ENCODE measurements around the gene GPC3.

GRCh38 chrX:133992882-133993281, 7.5 kb upstream of the GPC3 start:
- no peak for TF ChIP-seq EP300 (IDR thresholded peaks at IDR 0.05)
- TF ChIP-seq CTCF (IDR thresholded peaks at IDR 0.05) = no peak
- TF ChIP-seq USF2 (IDR thresholded peaks at IDR 0.05) = no peak
- TF ChIP-seq RAD21 (conservative IDR thresholded peaks at IDR 0.05 in 1 of 2, IDR thresholded peaks at IDR 0.05 in 1 of 2) = no peak
- no peak for TF ChIP-seq REST (IDR thresholded peaks at IDR 0.05)
- no peak for TF ChIP-seq MYC (IDR thresholded peaks at IDR 0.05; ENCODE audit: borderline replicate concordance, low read length)
- no peak for TF ChIP-seq TP53 (CRISPR knock-in tag; IDR thresholded peaks at IDR 0.05)
- TF ChIP-seq PBX3 (IDR thresholded peaks at IDR 0.05) = no peak
